IMR-90 (cell line): ENCODE data around the gene SUPT3H. TPM values are rescaled to one million over a fixed set of nuclear protein-coding genes. Genes with fewer than 3 reads are reported as not detected.

Experiments used
- ATAC-seq: fragments of 200-7000 bp; cut with Tn5 transposase; 2 replicates; pipeline ENCODE4 v1.9.1; 2020; ENCODE audit warnings: low read depth, mild to moderate bottlenecking, moderate library complexity
- BruUV-seq: library from RNA; stranded (reverse); fragments of 400-500 nt; replicated peaks from 2 replicates; lab custom pipeline; 2021; lab: Mats Ljungman, UMichigan
- CTCF ChIA-PET: fragments of 300-600 bp; formaldehyde crosslinking; extraction: SDS; loops from one replicate; lab custom pipeline; 2021; ENCODE audit warnings: antibody characterized with exemption; lab: Yijun Ruan, JAX
- POLR2A ChIA-PET: fragments of 300-600 bp; sonication (Branson Sonifier 250); formaldehyde crosslinking; loops from one replicate; lab custom pipeline; 2022; ENCODE audit warnings: antibody characterized with exemption; ENCODE audit not compliant: unreplicated experiment; lab: Charles Lee
- DNase-seq: peaks from one replicate; pipeline ENCODE4 v3.0.0; 2013
- H2AFZ ChIP-seq: replicated peaks from 2 replicates; pipeline ENCODE3; 2013; ENCODE audit warnings: low read length, mild to moderate bottlenecking; ENCODE audit not compliant: poor library complexity
- H2AK5ac ChIP-seq: 2 replicates; pipeline ENCODE4 v1.6.1; 2013; ENCODE audit warnings: low read depth, low read length, inconsistent platforms
- H2AK9ac ChIP-seq: replicated peaks from 2 replicates; pipeline ENCODE3; 2013; ENCODE audit warnings: mild to moderate bottlenecking, low read depth, low read length, moderate library complexity; ENCODE audit not compliant: poor library complexity
- H2BK120ac ChIP-seq: 2 replicates; pipeline ENCODE4 v1.6.1; 2013; ENCODE audit warnings: low read depth, low read length, inconsistent platforms
- H2BK15ac ChIP-seq: 3 replicates; pipeline ENCODE4 v1.6.1; 2013; ENCODE audit warnings: low read depth, low read length, inconsistent platforms
- H2BK20ac ChIP-seq: 2 replicates; pipeline ENCODE4 v1.6.1; 2013; ENCODE audit warnings: low read depth, mild to moderate bottlenecking, inconsistent platforms, low read length, moderate library complexity
- H2BK5ac ChIP-seq: 2 replicates; pipeline ENCODE4 v1.6.1; 2013; ENCODE audit warnings: mild to moderate bottlenecking, low read depth, low read length, inconsistent platforms; ENCODE audit not compliant: poor library complexity, severe bottlenecking
- H3K14ac ChIP-seq: replicated peaks from 2 replicates; pipeline ENCODE4 v1.6.1; 2013; ENCODE audit warnings: low read depth, low read length, inconsistent platforms
- H3K18ac ChIP-seq: 2 replicates; pipeline ENCODE4 v1.6.1; 2013; ENCODE audit warnings: low read depth, low read length, control low read depth
- H3K23ac ChIP-seq: 2 replicates; pipeline ENCODE4 v1.6.1; 2013; ENCODE audit warnings: low read depth, low read length, inconsistent platforms
- H3K27ac ChIP-seq: 2 replicates; pipeline ENCODE4 v1.5.1; 2013; ENCODE audit warnings: mild to moderate bottlenecking, control low read depth, low read length; ENCODE audit not compliant: insufficient read depth
- H3K27me3 ChIP-seq: 2 replicates; pipeline ENCODE4 v1.6.1; 2013; ENCODE audit warnings: low read length; ENCODE audit not compliant: control insufficient read depth, insufficient read depth
- H3K36me3 ChIP-seq: 2 replicates; pipeline ENCODE4 v1.6.1; 2013; ENCODE audit warnings: low read length, mixed read lengths; ENCODE audit not compliant: control insufficient read depth, insufficient read depth
- H3K4ac ChIP-seq: 2 replicates; pipeline ENCODE4 v1.6.1; 2013; ENCODE audit warnings: low read depth, low read length, inconsistent platforms
- H3K4me1 ChIP-seq: 2 replicates; pipeline ENCODE4 v1.6.1; 2013; ENCODE audit warnings: low read length, mixed read lengths; ENCODE audit not compliant: control insufficient read depth, insufficient read depth
- H3K4me2 ChIP-seq: 2 replicates; pipeline ENCODE4 v1.6.1; 2013; ENCODE audit warnings: low read depth, mild to moderate bottlenecking, control low read depth, low read length, moderate library complexity
- H3K4me3 ChIP-seq: 2 replicates; pipeline ENCODE4 v1.5.1; 2013; ENCODE audit warnings: low read depth, mild to moderate bottlenecking, control low read depth, low read length, moderate library complexity; ENCODE audit not compliant: insufficient read depth
- H3K56ac ChIP-seq: 2 replicates; pipeline ENCODE4 v1.6.1; 2013; ENCODE audit warnings: low read length, inconsistent platforms; ENCODE audit not compliant: insufficient read depth; ENCODE audit errors: extremely low read depth
- H3K79me1 ChIP-seq, 2 experiments: 2 replicates each; pipeline ENCODE4 v1.6.1; 2013; ENCODE audit warnings: low read length in 2 of 2, inconsistent platforms in 1 of 2, low read depth in 1 of 2
- H3K9ac ChIP-seq: 2 replicates; pipeline ENCODE4 v1.6.1; 2013; ENCODE audit warnings: low read depth, low read length, control low read depth
- H3K9me1 ChIP-seq: 2 replicates; pipeline ENCODE4 v1.6.1; 2013; ENCODE audit warnings: low read length, inconsistent platforms; ENCODE audit not compliant: insufficient read depth
- H3K9me3 ChIP-seq: 2 replicates; pipeline ENCODE4 v1.6.1; 2013; ENCODE audit warnings: low read length; ENCODE audit not compliant: control insufficient read depth, insufficient read depth
- H4K20me1 ChIP-seq: 2 replicates; pipeline ENCODE4 v1.6.1; 2013; ENCODE audit warnings: low read length, inconsistent platforms; ENCODE audit not compliant: insufficient read depth
- H4K5ac ChIP-seq: 2 replicates; pipeline ENCODE4 v1.6.1; 2013; ENCODE audit warnings: mild to moderate bottlenecking, low read depth, low read length, control low read depth
- H4K8ac ChIP-seq, 2 experiments: 2 replicates each; pipeline ENCODE4 v1.6.1; 2013; ENCODE audit warnings: low read depth in 2 of 2, low read length in 2 of 2, control low read depth in 1 of 2, inconsistent platforms in 1 of 2
- H4K91ac ChIP-seq: 2 replicates; pipeline ENCODE4 v1.6.1; 2013; ENCODE audit warnings: low read depth, low read length, inconsistent platforms; ENCODE audit not compliant: insufficient read depth
- BHLHE40 ChIP-seq: fragments of 150-350 bp; IDR thresholded peaks from 2 replicates; pipeline ENCODE4 v1.6.1; 2016; ENCODE audit warnings: mild to moderate bottlenecking, low read depth, low read length
- CEBPB ChIP-seq: IDR thresholded peaks from 2 replicates; pipeline ENCODE4 v1.6.1; 2012; ENCODE audit warnings: low read depth, low read length, improper control_type of control experiment
- FOS ChIP-seq: fragments of 150-350 bp; IDR thresholded peaks from 2 replicates; pipeline ENCODE4 v1.6.1; 2016; ENCODE audit warnings: low read depth, low read length
- MXI1 ChIP-seq: IDR thresholded peaks from 2 replicates; pipeline ENCODE4 v1.6.1; 2012; ENCODE audit warnings: low read depth, mild to moderate bottlenecking, low read length, moderate library complexity, borderline replicate concordance
- RAD21 ChIP-seq: IDR thresholded peaks from 2 replicates; pipeline ENCODE4 v1.6.1; 2012; ENCODE audit warnings: low read length, improper control_type of control experiment
- RFX5 ChIP-seq: IDR thresholded peaks from 2 replicates; pipeline ENCODE4 v1.8.0; 2012; ENCODE audit warnings: low read depth, mild to moderate bottlenecking, low read length, moderate library complexity
- WGBS, 2 experiments: methylation state at CpG; one replicate each; pipeline versions ENCODE4 v1.1.5 to v1.1.7; 2013; ENCODE audit warnings: missing lambda C conversion rate in 2 of 2; ENCODE audit not compliant: insufficient read length in 1 of 2; ENCODE audit errors: extremely low coverage in 2 of 2; 5-methylcytosine and 5-hydroxymethylcytosine counted together
- dilution Hi-C: fragments of 300-500 bp; cut with HindIII; formaldehyde crosslinking; loops from one replicate; pipeline ENCODE4 v1.14.3; 2018; ENCODE audit warnings: low sequenced_read_pairs; ENCODE audit not compliant: unreplicated experiment
- in situ Hi-C: fragments of 300-500 bp; cut with MboI; formaldehyde crosslinking; loops from 3 replicates; pipeline ENCODE4 v1.14.3; 2019; ENCODE audit warnings: low sequenced_read_pairs, inconsistent platforms, mixed read lengths
- intact Hi-C: fragments of 100-400 bp; cut with micrococcal nuclease; formaldehyde crosslinking; loops from 2 replicates; pipeline ENCODE4 v1.10.0; 2022
- polyA plus RNA-seq, 3 experiments: library from polyadenylated mRNA; depleted of rRNA; stranded (reverse); fragments of >200 nt; gene quantifications; 2 replicates each; pipeline ENCODE4 v1.2.3, GENCODE V29; 2012; ENCODE audit warnings: low replicate concordance in 1 of 3
- total RNA-seq: library from RNA; depleted of rRNA; stranded (reverse); fragments of >200 nt; gene quantifications from 2 replicates; pipeline ENCODE4 v1.2.3, GENCODE V29; 2012

Gene SUPT3H
- total and polyA plus RNA-seq, 2 of the 4 experiments (the other 2 are of a cell fraction), result 4.5 to 5.0 TPM

GRCh38 chr6:44951253-44951747 lies 426.4 kb downstream of the SUPT3H start:
- ATAC-seq, result no peak
- dilution Hi-C loops, result no loop called here

More at GRCh38 chr6:44951253-44951747, 426.4 kb downstream of the SUPT3H start:
- H3K36me3 ChIP-seq, result no peaks in the 10 kb centered on the region
- H3K27ac ChIP-seq, result no peak overlapping the region
- H3K9ac ChIP-seq, result no peak overlapping the region
- no peak for DNase-seq
- H3K4me2 ChIP-seq, result no peak overlapping the region
- H3K18ac ChIP-seq, result no peak overlapping the region
- no peak overlapping the region for H3K14ac ChIP-seq
- H3K4ac ChIP-seq, result no peak overlapping the region
- H4K5ac ChIP-seq, result no peak overlapping the region
- CTCF ChIA-PET, result interaction anchor here (0.6 kb wide), 1 partner anchor 228 kb away, joined by 3 read pairs; no protein-coding TSS in a partner anchor
- H3K4me1 ChIP-seq, result no peaks in the 10 kb centered on the region
- H4K20me1 ChIP-seq, result no peaks in the 10 kb centered on the region
- POLR2A ChIA-PET, result no interaction called here
- H2BK20ac ChIP-seq, result no peak overlapping the region
- no peak overlapping the region for H4K91ac ChIP-seq
- H3K27me3 ChIP-seq, result no peaks in the 10 kb centered on the region
- H3K79me1 ChIP-seq, result no peaks in the 10 kb centered on the region
- no peaks in the 10 kb centered on the region for H3K9me1 ChIP-seq
- no peak for TF ChIP-seq CEBPB
- TF ChIP-seq RAD21, result no peak
- TF ChIP-seq FOS, result no peak
- TF ChIP-seq BHLHE40, result no peak
- TF ChIP-seq RFX5, result no peak
- TF ChIP-seq MXI1, result no peak
- no peak overlapping the region for H2AK9ac ChIP-seq
- H2AFZ ChIP-seq, result no peak overlapping the region
- no peak overlapping the region for H3K56ac ChIP-seq
- no TSS peak for BruUV-seq
- no peak overlapping the region for H2BK5ac ChIP-seq
- H3K4me3 ChIP-seq, result no peak overlapping the region
- no peak overlapping the region for H2AK5ac ChIP-seq
- H3K23ac ChIP-seq, result no peak overlapping the region
- no peak overlapping the region for H2BK15ac ChIP-seq
- intact Hi-C loops (no loop called here), in situ Hi-C loops (no loop called here)
- H2BK120ac ChIP-seq, result no peak overlapping the region
- no peaks in the 10 kb centered on the region for H3K9me3 ChIP-seq
- no peak overlapping the region for H4K8ac ChIP-seq
- WGBS, 2 experiments, result no CpG with 5 or more reads among the region's 2 CpGs
